H1 (cell line): Measurements from ENCODE around the gene COPZ1. TPM values are rescaled to one million over a fixed set of nuclear protein-coding genes. Genes with fewer than 3 reads are reported as not detected.

ENCODE experiments used
- CTCF ChIA-PET: fragments of 300-600 bp; sonication (Branson Sonifier 250); formaldehyde crosslinking; loops from one replicate; lab custom pipeline; 2021; ENCODE audit not compliant: partially characterized antibody; lab: Charles Lee
- POLR2A ChIA-PET: fragments of 300-600 bp; sonication (Branson Sonifier 250); formaldehyde crosslinking; loops from one replicate; lab custom pipeline; 2021; ENCODE audit warnings: inconsistent platforms; ENCODE audit not compliant: partially characterized antibody; lab: Charles Lee
- DNase-seq, 2 experiments: peaks; one replicate each; pipeline versions ENCODE4 v3.0.0 to v3.0.0-alpha.2; 2010 to 2022; ENCODE audit warnings: low spot score in 2 of 2, low read depth in 1 of 2, mixed read lengths in 1 of 2
- FAIRE-seq: peaks from 2 replicates; lab custom pipeline; 2011; peaks lifted over from hg19 to GRCh38; lab: Jason Lieb, UNC
- H2AFZ ChIP-seq: 2 replicates; pipeline ENCODE4 v1.8.1; 2012; ENCODE audit warnings: low read length, inconsistent platforms
- H2AK5ac ChIP-seq: 2 replicates; pipeline ENCODE4 v1.6.1; 2013; ENCODE audit warnings: low read depth, low read length
- H2BK120ac ChIP-seq: replicated peaks from 2 replicates; pipeline ENCODE3; 2013; ENCODE audit warnings: low read depth, low read length, inconsistent platforms
- H2BK12ac ChIP-seq: 2 replicates; pipeline ENCODE4 v1.6.1; 2013; ENCODE audit warnings: low read depth, low read length
- H2BK15ac ChIP-seq: 2 replicates; pipeline ENCODE4 v1.6.1; 2013; ENCODE audit warnings: low read length
- H2BK20ac ChIP-seq: 2 replicates; pipeline ENCODE4 v1.6.1; 2013; ENCODE audit warnings: low read length
- H2BK5ac ChIP-seq: 2 replicates; pipeline ENCODE4 v1.6.1; 2013; ENCODE audit warnings: low read depth, low read length
- H3K14ac ChIP-seq: 2 replicates; pipeline ENCODE4 v1.6.1; 2013; ENCODE audit warnings: inconsistent platforms; ENCODE audit not compliant: insufficient read length
- H3K18ac ChIP-seq: 2 replicates; pipeline ENCODE4 v1.6.1; 2013; ENCODE audit warnings: low read length; ENCODE audit errors: extremely low read depth
- H3K23ac ChIP-seq: 2 replicates; pipeline ENCODE4 v1.6.1; 2013; ENCODE audit warnings: inconsistent platforms; ENCODE audit not compliant: insufficient read length
- H3K23me2 ChIP-seq: 2 replicates; pipeline ENCODE4 v1.6.1; 2013; ENCODE audit warnings: low read depth, low read length
- H3K27ac ChIP-seq: 2 replicates; pipeline ENCODE4 v1.6.1; 2011; ENCODE audit warnings: low read depth, low read length, inconsistent platforms
- H3K27me3 ChIP-seq, 4 experiments: replicated peaks in 1 of 4; 1 replicate in 1 of 4; 2 replicates in 3 of 4; pipeline versions ENCODE4 v1.6.1 to v1.8.1; 2011 to 2013; ENCODE audit warnings: low read length in 3 of 4, mild to moderate bottlenecking in 3 of 4, inconsistent platforms in 2 of 4, mixed read lengths in 2 of 4, moderate library complexity in 1 of 4; ENCODE audit not compliant: control insufficient read depth in 3 of 4, insufficient read depth in 3 of 4; ENCODE audit errors: extremely low read depth in 1 of 4
- H3K36me3 ChIP-seq, 4 experiments: 2 replicates each; pipeline versions ENCODE4 v1.6.1 to v1.8.1; 2011 to 2013; ENCODE audit warnings: mild to moderate bottlenecking in 4 of 4, low read length in 3 of 4, moderate library complexity in 2 of 4, control low read depth in 1 of 4, inconsistent platforms in 1 of 4; ENCODE audit not compliant: insufficient read depth in 4 of 4, control insufficient read depth in 2 of 4
- H3K4ac ChIP-seq: replicated peaks from 2 replicates; pipeline ENCODE3; 2013; ENCODE audit warnings: low read length, low read depth, mixed read lengths, inconsistent platforms; ENCODE audit not compliant: insufficient read length
- H3K4me1 ChIP-seq, 4 experiments: replicated peaks in 1 of 4; 1 replicate in 1 of 4; 2 replicates in 3 of 4; pipeline versions ENCODE4 v1.6.1 to v1.8.1; 2011 to 2013; ENCODE audit warnings: low read length in 3 of 4, inconsistent platforms in 2 of 4, mixed read lengths in 1 of 4; ENCODE audit not compliant: insufficient read depth in 4 of 4, control insufficient read depth in 3 of 4
- H3K4me2 ChIP-seq, 2 experiments: 2 replicates each; pipeline versions ENCODE4 v1.6.1 to v1.8.1; 2011 to 2013; ENCODE audit warnings: low read depth in 2 of 2, low read length in 2 of 2, control low read depth in 1 of 2, inconsistent platforms in 1 of 2, mild to moderate bottlenecking in 1 of 2; ENCODE audit not compliant: insufficient read depth in 1 of 2
- H3K4me3 ChIP-seq, 4 experiments: fragments of 200-600, 300-600 bp in 1 of 4; sonication (generic), shearing (Covaris generic), sonication (Bioruptor Twin) in 1 of 4; 2 replicates each; pipeline versions ENCODE4 v1.5.1 to v1.8.1; 2011 to 2016; ENCODE audit warnings: low read length in 4 of 4, low read depth in 3 of 4, control low read depth in 2 of 4, inconsistent platforms in 2 of 4, mild to moderate bottlenecking in 2 of 4, mixed read lengths in 1 of 4, moderate library complexity in 1 of 4; ENCODE audit not compliant: insufficient read depth in 2 of 4; ENCODE audit errors: extremely low read depth in 1 of 4
- H3K56ac ChIP-seq: replicated peaks from 2 replicates; pipeline ENCODE3; 2013; ENCODE audit warnings: low read depth, mild to moderate bottlenecking, mixed read lengths, low read length, inconsistent platforms; ENCODE audit not compliant: insufficient read length
- H3K79me1 ChIP-seq: 2 replicates; pipeline ENCODE4 v1.6.1; 2013; ENCODE audit warnings: low read depth, low read length, control low read depth
- H3K79me2 ChIP-seq, 2 experiments: 2 replicates each; pipeline versions ENCODE4 v1.6.1 to v1.8.1; 2012 to 2013; ENCODE audit warnings: low read length in 2 of 2, mild to moderate bottlenecking in 2 of 2, inconsistent platforms in 1 of 2; ENCODE audit not compliant: insufficient read depth in 2 of 2, control insufficient read depth in 1 of 2
- H3K9ac ChIP-seq, 4 experiments: replicated peaks in 1 of 4; 1 replicate in 1 of 4; 2 replicates in 3 of 4; pipeline versions ENCODE4 v1.6.1 to v1.8.1; 2011 to 2013; ENCODE audit warnings: low read depth in 3 of 4, low read length in 3 of 4, control low read depth in 2 of 4, mild to moderate bottlenecking in 2 of 4, moderate library complexity in 2 of 4, inconsistent platforms in 1 of 4; ENCODE audit errors: extremely low read depth in 1 of 4
- H3K9me3 ChIP-seq, 2 experiments: 2 replicates each; pipeline versions ENCODE4 v1.6.1 to v1.8.1; 2012 to 2013; ENCODE audit warnings: mild to moderate bottlenecking in 2 of 2, moderate library complexity in 2 of 2, control low read depth in 1 of 2, inconsistent platforms in 1 of 2, low read depth in 1 of 2, low read length in 1 of 2, mixed read lengths in 1 of 2; ENCODE audit not compliant: insufficient read depth in 2 of 2
- H4K20me1 ChIP-seq, 2 experiments: replicated peaks in 1 of 2; 2 replicates each; pipeline versions ENCODE3 to v1.8.1; 2011 to 2013; ENCODE audit warnings: inconsistent platforms in 2 of 2, low read length in 2 of 2, mild to moderate bottlenecking in 1 of 2; ENCODE audit not compliant: insufficient read depth in 2 of 2, control insufficient read depth in 1 of 2
- H4K5ac ChIP-seq: 2 replicates; pipeline ENCODE4 v1.6.1; 2013; ENCODE audit warnings: low read length, low read depth, mixed read lengths, inconsistent platforms; ENCODE audit not compliant: insufficient read length
- H4K8ac ChIP-seq: 2 replicates; pipeline ENCODE4 v1.8.0; 2013; ENCODE audit warnings: mild to moderate bottlenecking, moderate library complexity, low read length, inconsistent platforms; ENCODE audit not compliant: insufficient read depth; ENCODE audit errors: extremely low read depth
- H4K91ac ChIP-seq: replicated peaks from 2 replicates; pipeline ENCODE3; 2013; ENCODE audit warnings: low read length, mixed read lengths, inconsistent platforms; ENCODE audit not compliant: insufficient read length
- BCL11A ChIP-seq, 2 experiments: IDR thresholded peaks; one replicate each; pipeline ENCODE4 v1.6.1; 2011; ENCODE audit warnings: low read depth in 2 of 2, low read length in 2 of 2, mild to moderate bottlenecking in 2 of 2
- GTF2F1 ChIP-seq: IDR thresholded peaks from 2 replicates; pipeline ENCODE4 v1.6.1; 2012; ENCODE audit warnings: low read depth, low read length, improper control_type of control experiment, borderline replicate concordance
- NANOG ChIP-seq: IDR thresholded peaks from 2 replicates; pipeline ENCODE4 v1.6.1; 2011; ENCODE audit warnings: low read length, low read depth, mild to moderate bottlenecking, inconsistent platforms; ENCODE audit not compliant: insufficient read depth, poor library complexity, severe bottlenecking
- RAD21 ChIP-seq, 2 experiments: IDR thresholded peaks in 1 of 2; conservative IDR thresholded peaks in 1 of 2; 2 replicates each; pipeline ENCODE4 v1.6.1; 2011; ENCODE audit warnings: low read depth in 2 of 2, low read length in 2 of 2, improper control_type of control experiment in 1 of 2, inconsistent platforms in 1 of 2, mild to moderate bottlenecking in 1 of 2, moderate library complexity in 1 of 2
- RFX5 ChIP-seq: IDR thresholded peaks from 2 replicates; pipeline ENCODE4 v1.6.1; 2011; ENCODE audit warnings: low read depth, low read length, improper control_type of control experiment, borderline replicate concordance
- SIN3A ChIP-seq, 2 experiments: IDR thresholded peaks in 1 of 2; conservative IDR thresholded peaks in 1 of 2; 2 replicates each; pipeline ENCODE4 v1.6.1; 2011 to 2012; ENCODE audit warnings: low read length in 2 of 2, improper control_type of control experiment in 1 of 2, low read depth in 1 of 2, mild to moderate bottlenecking in 1 of 2
- SIRT6 ChIP-seq: IDR thresholded peaks from one replicate; pipeline ENCODE4 v1.7.1; 2012; ENCODE audit warnings: low read length, inconsistent platforms
- SP2 ChIP-seq: IDR thresholded peaks from 2 replicates; pipeline ENCODE4 v1.6.1; 2012; ENCODE audit warnings: mild to moderate bottlenecking, low read length, inconsistent platforms
- TAF1 ChIP-seq: IDR thresholded peaks from 2 replicates; pipeline ENCODE4 v1.6.1; 2011; ENCODE audit warnings: mild to moderate bottlenecking, low read depth, low read length
- TEAD4 ChIP-seq: IDR thresholded peaks from 2 replicates; pipeline ENCODE4 v1.6.1; 2012; ENCODE audit warnings: low read depth, low read length, inconsistent platforms, mixed read lengths
- WGBS, 2 experiments: shearing (Covaris generic) in 1 of 2; methylation state at CpG; one replicate each; pipeline versions ENCODE4 v1.1.6 to v1.1.7; 2013 to 2015; ENCODE audit warnings: low lambda C conversion rate in 2 of 2, mixed read lengths in 2 of 2, inconsistent platforms in 1 of 2, low coverage in 1 of 2, missing lambda C conversion rate in 1 of 2; ENCODE audit not compliant: insufficient replicate concordance in 2 of 2, insufficient coverage in 1 of 2, insufficient read length in 1 of 2; ENCODE audit errors: extremely low coverage in 1 of 2, missing lambda C conversion rate in 1 of 2; 5-methylcytosine and 5-hydroxymethylcytosine counted together
- polyA plus RNA-seq, 7 experiments: library from polyadenylated mRNA; depleted of rRNA in 3 of 7; stranded (reverse) in 5 of 7; unstranded in 2 of 7; fragments of >200 nt in 5 of 7; fragments of 200-250 nt in 2 of 7; gene quantifications; 1 replicate in 5 of 7; 2 replicates in 1 of 7; 4 replicates in 1 of 7; pipeline versions ENCODE4 v1.2.1 to v1.2.3, GENCODE V29; 2011 to 2013; ENCODE audit warnings: missing spikeins in 2 of 7, mixed read lengths in 2 of 7
- total RNA-seq: library from RNA; stranded (reverse); fragmentation: NEBNext Ultra II Directional; extraction: Animal tissue kit (Norgen Biotek cat#: 25700); gene quantifications from 2 replicates; pipeline ENCODE4 v1.2.1, GENCODE V29; 2021

The COPZ1 gene
- total and polyA plus RNA-seq, 2 of the 8 experiments (the other 6 are each of a cell fraction or from before 2014, with no cell fraction given): 103 to 133 TPM

GRCh38 chr12:54279632-54280467 lies 45.1 kb upstream of the COPZ1 start, which contains the start of gene CBX5:
Gene CBX5, minus strand, starts transcription at chr12:54280122. Its CDS starts 22,472 bp downstream, at chr12:54257650.
- peak; percentile 96 to 98 for DNase-seq
- Histone ChIP-seq H4K5ac (peak within 1 kb of the TSS; percentile 98), H3K4me2 (peak within 1 kb of the TSS; percentile 62 to 88), H3K56ac (peak within 1 kb of the TSS; percentile 85), H3K79me2 (peaks cover 15 to 83% of the 10 kb centered on the region in 2 experiments), H2BK12ac (peak within 1 kb of the TSS; percentile 99), H3K9me3 (no peaks in the 10 kb centered on the region), H2BK15ac (no peak within 1 kb of the TSS), H3K9ac (peak within 1 kb of the TSS; percentile 97 to 100 (median 100)), H2BK20ac (no peak within 1 kb of the TSS), H2BK5ac (peak within 1 kb of the TSS; percentile 99), H3K4me1 (peaks cover 0 to 12% (median 8%) of the 10 kb centered on the region in 4 experiments; a peak in 5 of 7 replicates), H2AFZ (no peak within 1 kb of the TSS), H3K4me3 (peak within 1 kb of the TSS; percentile 83 to 99 (median 96)), H3K27ac (peak within 1 kb of the TSS; percentile 99), H3K23ac (no peak within 1 kb of the TSS), H4K8ac (peak within 1 kb of the TSS; percentile 99; the same call in 1 of the 2 replicates), H3K4ac (peak within 1 kb of the TSS; percentile 99), H4K91ac (peak within 1 kb of the TSS; percentile 100), H3K36me3 (peaks cover 27 to 51% (median 34%) of the 10 kb centered on the region in 4 experiments), H4K20me1 (peaks cover 16 to 22% of the 10 kb centered on the region in 2 experiments), H3K14ac (no peak within 1 kb of the TSS), H3K18ac (peak within 1 kb of the TSS; percentile 98), H3K23me2 (peaks cover 13% of the 10 kb centered on the region), H2BK120ac (peak within 1 kb of the TSS; percentile 3), H2AK5ac (peak within 1 kb of the TSS; percentile 99), H3K79me1 (peaks cover 4% of the 10 kb centered on the region), H3K27me3 (no peaks in the 10 kb centered on the region)
- POLR2A ChIA-PET: interaction anchor here (0.7 to 44.8 kb wide), 47 partner anchors 9 to 604 kb away, joined by 3 to 1006 read pairs (median 6); partner anchors contain the start of genes ATP5MC2, COPZ1, NFE2 and SMUG1
- FAIRE-seq: peak; percentile 50
- CTCF ChIA-PET: interaction anchor here (0.6 to 12.3 kb wide), 6 partner anchors 14 to 1996 kb away, joined by 3 to 90 read pairs (median 6); no protein-coding TSS in a partner anchor
- WGBS, 2 experiments: 1% methylated on average over 49 of the region's 49 CpGs; no CpG with 5 or more reads in 1 of the 2 experiments
- TF ChIP-seq RAD21 (IDR thresholded peaks at IDR 0.05 in 1 of 2, conservative IDR thresholded peaks at IDR 0.05 in 1 of 2; ENCODE audit: low read depth in 2 of 2, low read length in 2 of 2) (peak in 1 of 2 experiments; percentile 15; a peak in 3 of 4 replicates), TAF1 (peak; percentile 96), SIRT6 (no peak), TEAD4 (peak; percentile 92), BCL11A (IDR thresholded peaks at IDR 0.05; ENCODE audit: low read depth in 2 of 2, low read length in 2 of 2) (no peak), NANOG (peak; percentile 31), SP2 (peak; percentile 66), SIN3A (conservative IDR thresholded peaks at IDR 0.05 in 1 of 2, IDR thresholded peaks at IDR 0.05 in 1 of 2; ENCODE audit: low read depth in 1 of 2, low read length in 2 of 2) (peak in 1 of 2 experiments; percentile 80; a peak in 1 of 4 replicates), GTF2F1 (peak; percentile 63; the same call in 1 of the 2 replicates), RFX5 (no peak)
